Naive thymus-derived CD4-positive, alpha-beta T cell (primary cell): ENCODE measurements around the gene PTPN4. TPM values are rescaled to one million over a fixed set of nuclear protein-coding genes. Genes with fewer than 3 reads are reported as not detected.

Source experiments
- ATAC-seq: fragments of 150-1000 bp; cut with Tn5 transposase; 2 replicates; pipeline ENCODE4 v1.10.0; 2021; ENCODE audit warnings: mild to moderate bottlenecking, moderate library complexity
- CTCF ChIA-PET: fragments of 350-600 bp; sonication (Branson Sonifier 250); formaldehyde crosslinking; loops from one replicate; lab custom pipeline; 2021; ENCODE audit warnings: antibody characterized with exemption; lab: Charles Lee
- POLR2A ChIA-PET: fragments of 350-600 bp; sonication (Branson Sonifier 250); formaldehyde crosslinking; loops from one replicate; lab custom pipeline; 2021; ENCODE audit warnings: antibody characterized with exemption, inconsistent platforms; lab: Charles Lee
- DNase-seq, 9 donors: peaks; one replicate each; pipeline versions ENCODE4 v3.0.0 to v3.0.0-alpha.2; 2020 to 2022; ENCODE audit warnings: mixed read lengths in 1 of 9
- H3K27ac ChIP-seq: one replicate; pipeline ENCODE4 v1.7.0; 2013; ENCODE audit warnings: mild to moderate bottlenecking, low read depth, low read length, moderate library complexity
- H3K27me3 ChIP-seq, 2 donors: one replicate each; pipeline ENCODE4 v1.7.0; 2013; ENCODE audit warnings: low read length in 2 of 2, mild to moderate bottlenecking in 2 of 2, moderate library complexity in 2 of 2; ENCODE audit not compliant: control insufficient read depth in 2 of 2, insufficient read depth in 2 of 2
- H3K36me3 ChIP-seq, 3 experiments: 1 replicate in 2 of 3; 2 replicates in 1 of 3; pipeline ENCODE4 v1.7.0; 2013; ENCODE audit warnings: low read length in 3 of 3, mild to moderate bottlenecking in 3 of 3, moderate library complexity in 1 of 3; ENCODE audit not compliant: insufficient read depth in 3 of 3, control insufficient read depth in 2 of 3
- H3K4me1 ChIP-seq, 2 donors: one replicate each; pipeline ENCODE4 v1.7.0; 2013; ENCODE audit warnings: low read length in 2 of 2, mild to moderate bottlenecking in 2 of 2, moderate library complexity in 1 of 2; ENCODE audit not compliant: control insufficient read depth in 2 of 2, insufficient read depth in 2 of 2
- H3K4me3 ChIP-seq: 2 replicates; pipeline ENCODE4 v1.7.0; 2013; ENCODE audit warnings: mild to moderate bottlenecking, low read length
- H3K9me3 ChIP-seq, 3 experiments: 1 replicate in 2 of 3; 2 replicates in 1 of 3; pipeline ENCODE4 v1.7.0; 2013; ENCODE audit warnings: low read length in 3 of 3; ENCODE audit not compliant: control insufficient read depth in 2 of 3
- H3K27ac Mint-ChIP-seq, 9 donors: one replicate each; pipeline ENCODE4 v1.8.0; 2020 to 2022; ENCODE audit warnings: mixed read lengths in 9 of 9, mild to moderate bottlenecking in 8 of 9, moderate library complexity in 5 of 9, inconsistent platforms in 2 of 9
- H3K27me3 Mint-ChIP-seq, 5 donors: one replicate each; pipeline ENCODE4 v1.8.0; 2021 to 2022; ENCODE audit warnings: mixed read lengths in 5 of 5, mild to moderate bottlenecking in 1 of 5
- H3K36me3 Mint-ChIP-seq, 5 donors: one replicate each; pipeline ENCODE4 v1.8.0; 2020 to 2022; ENCODE audit warnings: mixed read lengths in 5 of 5, mild to moderate bottlenecking in 3 of 5, inconsistent platforms in 1 of 5
- H3K4me1 Mint-ChIP-seq, 7 donors: one replicate each; pipeline ENCODE4 v1.8.0; 2020 to 2022; ENCODE audit warnings: mixed read lengths in 7 of 7, mild to moderate bottlenecking in 3 of 7, inconsistent platforms in 1 of 7
- H3K4me3 Mint-ChIP-seq, 10 donors: one replicate each; pipeline ENCODE4 v1.8.0; 2020 to 2022; ENCODE audit warnings: mild to moderate bottlenecking in 10 of 10, mixed read lengths in 10 of 10, moderate library complexity in 6 of 10, inconsistent platforms in 2 of 10
- H3K9me3 Mint-ChIP-seq, 11 donors: one replicate each; pipeline ENCODE4 v1.8.0; 2020 to 2022; ENCODE audit warnings: mixed read lengths in 11 of 11, mild to moderate bottlenecking in 4 of 11, inconsistent platforms in 1 of 11, moderate library complexity in 1 of 11
- intact Hi-C, 2 donors: fragments of 100-400 bp; cut with micrococcal nuclease; formaldehyde crosslinking; loops; one replicate each; pipeline ENCODE4 v1.15.1; 2023
- polyA plus RNA-seq, 2 donors: library from polyadenylated mRNA; unstranded; fragments of 300-500 nt; fragmentation: Illumina TruSeq; gene quantifications; one replicate each; pipeline ENCODE4 v1.2.3, GENCODE V29; 2021
- total RNA-seq, 6 experiments: library from RNA in 5 of 6; stranded (reverse) in 5 of 6; gene quantifications; 1 replicate in 5 of 6; 2 replicates in 1 of 6; pipeline ENCODE4 v1.2.3 and lab custom pipeline; 2021 to 2026

PTPN4 gene
- total and polyA plus RNA-seq, 7 experiments from 2014 or later = 48.9 to 122 (median 76.7) TPM

GRCh38 chr2:119730671-119731177 is 29.0 kb upstream of the PTPN4 start:
- intact Hi-C loops = no loop called here
- Mint-ChIP-seq H3K4me3 (no peak overlapping the region), H3K27me3 (peaks cover 0 to 18% (median 0%) of the 10 kb centered on the region in 5 donors), H3K4me1 (peaks cover 0 to 3% (median 0%) of the 10 kb centered on the region in 7 donors), H3K9me3 (no peaks in the 10 kb centered on the region), H3K27ac (no peak overlapping the region), H3K36me3 (no peaks in the 10 kb centered on the region)
- Histone ChIP-seq H3K27ac (no peak overlapping the region), H3K27me3 (no peaks in the 10 kb centered on the region), H3K4me1 (no peaks in the 10 kb centered on the region), H3K4me3 (no peak overlapping the region), H3K9me3 (no peaks in the 10 kb centered on the region), H3K36me3 (no peaks in the 10 kb centered on the region)
- ChIA-PET POLR2A (no interaction called here), CTCF (no interaction called here)
- DNase-seq (no peak), ATAC-seq (no peak)

DNA sequence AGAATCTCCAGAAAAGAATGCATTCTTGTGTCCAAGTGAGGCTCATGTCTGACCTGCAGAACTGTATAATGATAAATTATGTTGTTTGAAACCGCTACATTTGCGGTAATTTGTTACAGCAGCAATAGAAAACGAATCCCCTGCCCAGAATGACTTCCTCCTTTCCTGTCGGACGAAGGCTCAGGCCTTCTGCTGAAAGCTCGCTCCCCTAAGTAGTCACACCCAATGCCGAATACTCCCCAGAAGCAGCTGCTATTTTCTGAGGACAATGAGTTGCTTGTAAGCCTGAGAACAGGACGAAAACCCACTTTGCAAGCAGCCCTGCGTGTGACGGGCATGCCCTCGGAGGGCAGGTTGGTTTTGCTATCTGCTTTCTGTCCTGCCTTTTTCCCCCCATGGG is 27.7 kb upstream of the PTPN4 start:
- Histone ChIP-seq H3K4me3 (no peak overlapping the region), H3K36me3 (no peaks in the 10 kb centered on the region), H3K27ac (no peak overlapping the region), H3K27me3 (no peaks in the 10 kb centered on the region), H3K4me1 (no peaks in the 10 kb centered on the region), H3K9me3 (no peaks in the 10 kb centered on the region)
- CTCF ChIA-PET = no interaction called here
- Mint-ChIP-seq H3K36me3 (no peaks in the 10 kb centered on the region), H3K27me3 (peaks cover 0 to 18% (median 0%) of the 10 kb centered on the region in 5 donors), H3K27ac (no peak overlapping the region), H3K4me3 (no peak overlapping the region), H3K9me3 (no peaks in the 10 kb centered on the region), H3K4me1 (peaks cover 0 to 3% (median 0%) of the 10 kb centered on the region in 7 donors)
- POLR2A ChIA-PET = no interaction called here
- intact Hi-C loops = no loop called here
- DNase-seq (no peak), ATAC-seq (no peak)

- no peaks in the 10 kb centered on the region for H3K36me3 ChIP-seq
- Mint-ChIP-seq H3K36me3 (no peaks in the 10 kb centered on the region), H3K9me3 (no peaks in the 10 kb centered on the region), H3K4me3 (no peak overlapping the region), H3K27me3 (peaks cover 0 to 16% (median 0%) of the 10 kb centered on the region in 5 donors), H3K27ac (no peak overlapping the region), H3K4me1 (peaks cover 0 to 3% (median 0%) of the 10 kb centered on the region in 7 donors)
- POLR2A ChIA-PET = no interaction called here
- no peaks in the 10 kb centered on the region for H3K9me3 ChIP-seq
- DNase-seq (no peak), ATAC-seq (no peak)
- no peak overlapping the region for H3K27ac ChIP-seq
- intact Hi-C loops = no loop called here
- no peak overlapping the region for H3K4me3 ChIP-seq
- CTCF ChIA-PET = no interaction called here
- H3K27me3 ChIP-seq = no peaks in the 10 kb centered on the region
- no peaks in the 10 kb centered on the region for H3K4me1 ChIP-seq
Observed at GRCh38 chr2:119732601-119733164, 27.0 kb upstream of the PTPN4 start.

DNA sequence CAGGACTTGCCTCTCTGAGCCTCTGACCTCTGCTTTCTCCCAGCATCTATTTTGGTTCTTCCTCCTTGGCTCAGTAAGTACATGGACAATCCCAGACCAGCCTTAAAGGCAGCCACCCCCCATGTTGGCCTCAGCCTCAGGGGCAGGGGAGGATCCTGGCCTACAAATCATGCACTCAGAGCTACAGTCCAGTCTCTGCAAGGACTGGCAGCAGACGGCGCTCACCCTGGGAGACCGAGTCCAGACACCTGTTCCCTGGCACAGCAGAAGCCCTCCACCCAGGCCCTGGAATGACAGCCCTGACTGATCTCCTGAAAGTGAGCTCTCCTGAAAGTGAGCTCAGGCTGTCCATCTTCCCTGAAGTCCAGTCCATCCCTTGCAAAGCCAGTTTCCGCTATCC is 25.7 kb upstream of the PTPN4 start:
- Histone ChIP-seq H3K27me3 (no peaks in the 10 kb centered on the region), H3K27ac (no peak overlapping the region), H3K36me3 (no peaks in the 10 kb centered on the region), H3K4me3 (no peak overlapping the region), H3K4me1 (no peaks in the 10 kb centered on the region), H3K9me3 (no peaks in the 10 kb centered on the region)
- intact Hi-C loops = no loop called here
- ATAC-seq (no peak), DNase-seq (no peak)
- Mint-ChIP-seq H3K9me3 (no peaks in the 10 kb centered on the region), H3K36me3 (no peaks in the 10 kb centered on the region), H3K27ac (no peak overlapping the region), H3K27me3 (peaks cover 0 to 11% (median 0%) of the 10 kb centered on the region in 5 donors), H3K4me1 (peaks cover 0 to 3% (median 0%) of the 10 kb centered on the region in 7 donors), H3K4me3 (no peak overlapping the region)
- POLR2A ChIA-PET = no interaction called here
- CTCF ChIA-PET = no interaction called here

DNA sequence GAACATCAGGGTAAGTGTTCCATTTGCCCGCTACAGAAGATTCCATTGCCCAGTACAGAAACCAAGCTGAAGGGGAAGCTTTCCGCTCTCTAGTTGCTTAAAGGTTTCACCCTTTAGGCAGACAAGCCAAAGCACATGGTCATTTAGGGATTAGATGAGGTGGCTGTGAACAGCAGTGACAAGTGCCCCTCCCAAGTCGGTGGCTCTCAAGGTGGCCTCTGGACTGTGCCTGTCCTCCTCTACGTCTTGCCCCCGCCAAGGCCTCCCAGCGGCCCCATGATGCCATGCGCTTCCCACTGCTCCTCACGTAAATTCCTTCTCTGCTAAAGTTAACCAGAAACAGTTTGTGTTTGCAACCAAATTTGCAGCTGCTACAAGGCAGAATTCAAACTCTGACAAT is 24.2 kb upstream of the PTPN4 start:
- ChIA-PET CTCF (interaction anchor here (1.2 kb wide), 1 partner anchor 12 kb away, joined by 4 read pairs; no protein-coding TSS in a partner anchor), POLR2A (no interaction called here)
- Mint-ChIP-seq H3K36me3 (no peaks in the 10 kb centered on the region), H3K27me3 (peaks cover 0 to 11% (median 0%) of the 10 kb centered on the region in 5 donors), H3K4me3 (no peak overlapping the region), H3K4me1 (peaks cover 0 to 5% (median 0%) of the 10 kb centered on the region in 7 donors), H3K9me3 (no peaks in the 10 kb centered on the region), H3K27ac (no peak overlapping the region)
- H3K27ac ChIP-seq = no peak overlapping the region
- DNase-seq = no peak
- no peaks in the 10 kb centered on the region for H3K36me3 ChIP-seq
- no peak for ATAC-seq
- intact Hi-C loops = no loop called here
- H3K4me3 ChIP-seq = no peak overlapping the region
- no peaks in the 10 kb centered on the region for H3K27me3 ChIP-seq
- no peaks in the 10 kb centered on the region for H3K9me3 ChIP-seq
- H3K4me1 ChIP-seq = no peaks in the 10 kb centered on the region

DNA sequence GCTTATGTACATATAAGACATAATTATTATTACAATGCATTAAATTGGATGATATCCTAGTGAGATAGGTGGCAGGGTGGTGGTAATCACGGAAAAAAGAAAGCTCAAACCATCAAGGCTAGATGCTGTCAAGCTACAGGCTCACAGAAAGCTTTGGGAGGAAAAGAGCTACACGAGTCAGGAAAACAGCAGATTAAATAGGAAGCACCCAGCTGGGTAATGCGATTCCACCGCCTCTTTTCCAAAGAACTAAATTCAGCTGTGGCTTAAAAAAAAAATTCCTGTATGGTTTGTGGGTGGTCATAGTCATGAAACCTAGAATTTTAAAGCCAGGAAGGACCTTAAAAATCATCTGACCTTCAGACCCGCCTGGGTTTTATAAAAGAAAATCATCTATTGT is 23.7 kb upstream of the PTPN4 start:
- H3K4me1 ChIP-seq = no peaks in the 10 kb centered on the region
- Mint-ChIP-seq H3K4me3 (no peak overlapping the region), H3K27ac (no peak overlapping the region), H3K27me3 (peaks cover 0 to 11% (median 0%) of the 10 kb centered on the region in 5 donors), H3K36me3 (no peaks in the 10 kb centered on the region), H3K4me1 (peaks cover 0 to 4% (median 0%) of the 10 kb centered on the region in 7 donors), H3K9me3 (no peaks in the 10 kb centered on the region)
- H3K27ac ChIP-seq = no peak overlapping the region
- H3K27me3 ChIP-seq = no peaks in the 10 kb centered on the region
- H3K4me3 ChIP-seq = no peak overlapping the region
- CTCF ChIA-PET = interaction anchor here (1.2 kb wide), 1 partner anchor 12 kb away, joined by 4 read pairs; no protein-coding TSS in a partner anchor
- POLR2A ChIA-PET = no interaction called here
- H3K9me3 ChIP-seq = no peaks in the 10 kb centered on the region
- intact Hi-C loops = no loop called here
- no peak for ATAC-seq
- no peaks in the 10 kb centered on the region for H3K36me3 ChIP-seq
- no peak for DNase-seq
